GM18508 (cell line): ENCODE measurements around the gene INCA1.
"Not testable (repeated sequence)": the region's sequence is repeated elsewhere in the genome, so short reads cannot be mapped to it uniquely, and the experiment has no call there.

Source experiments
- ATAC-seq: cut with Tn5 transposase; IDR thresholded peaks from one replicate; pipeline ENCODE4 v1.9.1; 2021; ENCODE audit warnings: moderate number of reproducible peaks; ENCODE audit not compliant: insufficient read depth, unreplicated experiment

INCA1 gene

GRCh38 chr17:4997302-4998026, at the start of gene INCA1, which contains the start of gene KIF1C:
INCA1 (minus strand) TSS chr17:4997522; CDS start chr17:4994437, 3,085 bp downstream.
KIF1C (plus strand) TSS chr17:4997950; CDS start chr17:5000247, 2,297 bp downstream.
- no peak for ATAC-seq

- no peak for ATAC-seq
Measured at GRCh38 chr17:5045496-5045895, 48.2 kb upstream of the INCA1 start.

GRCh38 chr17:5044630-5045029, 47.3 kb upstream of the INCA1 start:
- ATAC-seq = no peak

DNA sequence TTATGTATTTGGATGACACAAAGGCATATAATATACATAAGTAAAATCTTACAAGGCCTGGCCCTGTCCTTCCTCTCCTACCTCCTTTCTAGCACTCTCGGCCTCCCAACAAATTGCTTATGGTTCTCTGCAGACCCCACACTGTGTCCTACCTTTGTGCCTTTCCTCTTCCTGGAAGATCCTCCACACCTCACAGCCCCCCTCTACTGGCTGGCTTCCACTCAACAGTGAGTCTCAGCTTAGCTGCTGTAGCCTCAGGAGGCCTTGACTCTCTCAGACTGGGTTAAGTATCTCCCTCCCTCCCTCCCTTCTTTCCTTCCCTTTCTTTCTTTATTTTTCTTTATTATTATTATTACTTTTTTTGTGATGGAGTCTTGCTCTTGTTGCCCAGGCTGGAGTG, 46.2 kb upstream of the INCA1 start:
- no peak for ATAC-seq

DNA sequence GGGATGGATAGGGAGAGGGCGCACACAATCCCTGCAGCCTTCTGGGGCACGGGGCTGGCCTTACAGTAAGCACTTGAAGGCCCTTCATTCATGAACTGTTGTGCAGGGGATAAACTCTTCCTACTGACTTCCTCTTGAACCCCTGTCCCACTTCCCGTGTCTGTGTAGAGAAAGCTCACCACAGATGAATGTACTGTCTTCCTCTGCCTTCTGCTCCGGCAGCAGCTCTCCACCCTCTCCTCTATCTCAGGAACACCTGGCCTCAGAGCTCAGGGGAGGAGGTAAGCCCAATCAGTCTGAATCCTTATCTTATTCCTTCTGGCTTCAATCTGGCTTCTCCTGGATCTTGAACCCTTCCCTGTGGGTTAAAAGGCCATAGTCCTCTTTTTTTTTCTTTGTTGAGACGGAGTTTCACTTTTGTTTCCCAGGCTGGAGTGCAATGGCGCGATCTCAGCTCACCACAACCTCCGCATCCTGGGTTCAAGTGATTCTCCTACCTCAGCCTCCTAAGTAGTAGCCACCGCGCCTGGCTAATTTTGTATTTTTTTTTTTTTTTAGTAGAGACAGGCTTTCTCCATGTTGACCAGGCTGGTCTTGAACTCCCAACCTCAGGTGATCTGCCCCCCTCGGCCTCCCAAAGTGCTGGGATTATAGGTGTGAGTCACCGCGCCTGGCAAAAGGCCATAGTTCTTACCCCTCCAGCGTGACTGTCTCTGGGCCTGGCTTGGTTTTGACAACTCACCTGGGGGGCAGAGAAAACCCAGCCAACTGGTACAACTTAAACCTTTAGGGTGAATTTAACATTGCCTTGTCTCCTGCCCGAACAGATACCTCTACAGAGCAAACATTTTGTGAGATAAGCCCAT, 45.1 kb upstream of the INCA1 start:
- no peak for ATAC-seq

- no peak for ATAC-seq
Measured at GRCh38 chr17:5035315-5035714, 38.0 kb upstream of the INCA1 start, which contains the start of gene SLC52A1. SLC52A1 (minus strand) TSS chr17:5035426; CDS start chr17:5034606, 820 bp downstream.

DNA sequence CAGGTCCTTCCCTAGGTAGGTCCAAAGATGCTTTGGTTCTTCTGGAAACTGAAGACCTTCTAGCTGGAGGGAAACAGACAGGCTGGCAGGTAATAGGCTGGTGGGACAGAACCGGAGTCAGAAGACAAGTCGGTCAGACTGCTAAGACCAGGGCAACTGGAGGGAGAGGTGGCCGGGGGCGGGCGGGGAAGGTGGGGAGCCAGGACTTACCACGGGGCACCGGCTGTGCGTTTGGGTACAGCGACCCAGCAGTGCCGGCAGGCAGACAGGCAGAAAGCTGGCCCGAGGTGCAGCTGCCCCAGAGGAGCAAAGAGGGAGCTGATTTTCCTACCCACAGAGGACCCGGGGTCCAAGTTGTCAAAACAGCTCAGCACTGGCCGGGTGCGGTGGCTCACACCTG, 37.3 kb upstream of the INCA1 start:
- no peak for ATAC-seq

GRCh38 chr17:5034063-5034462, 36.7 kb upstream of the INCA1 start:
- ATAC-seq = no peak

DNA sequence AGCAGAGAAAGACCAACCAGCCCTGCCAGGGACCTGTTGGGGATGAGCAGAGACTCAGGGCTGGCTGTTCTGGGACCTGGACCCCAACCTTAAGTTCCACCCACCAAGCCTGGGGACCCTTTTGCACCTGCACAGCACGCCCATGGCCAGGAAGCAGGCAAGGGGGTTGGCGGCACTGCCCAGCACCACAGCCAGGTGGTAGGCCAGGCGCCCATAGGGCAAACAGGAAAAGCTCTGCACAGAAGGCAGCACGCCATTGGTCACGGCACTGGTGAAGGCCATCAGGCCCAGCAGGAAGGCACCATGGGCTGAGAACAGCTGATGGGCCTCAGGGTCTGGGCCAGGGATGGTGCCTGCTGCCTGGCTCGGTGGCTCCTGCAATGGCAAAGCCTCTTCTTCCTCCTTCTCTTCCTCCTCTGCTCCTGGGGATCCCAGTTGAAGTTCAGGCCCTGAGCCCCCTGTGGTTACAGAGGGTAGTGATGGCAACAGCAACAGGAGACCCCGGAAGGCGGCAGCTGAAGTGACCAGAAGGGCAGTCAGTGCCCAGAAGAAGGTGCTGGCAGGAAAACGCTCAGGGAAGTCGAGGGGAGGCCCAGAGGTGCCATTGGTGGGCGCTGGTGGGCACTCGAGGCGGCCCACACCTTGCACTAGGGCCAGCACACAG, 36.2 kb upstream of the INCA1 start:
- ATAC-seq = no peak

- ATAC-seq = no peak
Measured at GRCh38 chr17:5032865-5033264, 35.5 kb upstream of the INCA1 start.

DNA sequence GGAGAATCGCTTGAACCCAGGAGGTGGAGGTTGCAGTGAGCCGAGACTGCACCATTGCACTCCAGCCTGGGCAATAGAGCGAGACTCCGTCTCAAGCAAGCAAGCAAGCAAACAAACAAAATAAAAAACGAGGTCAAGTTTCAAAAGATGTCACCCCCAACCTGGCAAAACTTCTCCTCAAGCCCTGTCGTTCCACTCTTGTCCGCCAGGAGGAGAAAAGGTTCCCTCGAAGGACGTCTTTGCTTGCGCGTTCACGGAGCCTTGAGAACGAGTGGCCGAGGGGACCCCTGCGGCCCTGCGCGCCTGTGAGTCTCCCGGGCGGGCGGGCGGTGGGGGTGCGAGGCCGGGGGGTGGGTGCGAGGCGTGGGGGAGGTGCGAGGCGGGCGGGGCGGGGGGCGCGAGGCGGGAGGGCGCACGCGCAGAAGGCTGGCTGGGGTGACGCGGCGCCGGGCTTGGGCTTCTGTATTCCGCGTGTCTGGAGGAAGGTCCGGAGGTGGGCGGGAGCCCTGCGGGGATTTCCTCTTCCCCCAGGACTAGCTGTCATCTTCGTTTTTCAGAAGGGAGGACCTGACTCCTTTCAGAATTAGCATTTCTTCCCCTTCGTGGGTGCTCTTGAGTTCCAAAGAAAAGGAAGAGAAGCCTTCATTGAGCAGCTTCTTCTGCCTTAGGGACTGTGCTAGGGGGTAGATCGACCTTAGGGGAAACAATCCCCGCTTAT, 34.2 kb upstream of the INCA1 start:
- ATAC-seq = no peak

GRCh38 chr17:5030168-5030567, 32.8 kb upstream of the INCA1 start:
- ATAC-seq = not testable (repeated sequence)

- no peak for ATAC-seq
Measured at GRCh38 chr17:5027916-5028315, 30.6 kb upstream of the INCA1 start.

- no peak for ATAC-seq
Measured at GRCh38 chr17:5027299-5027698, 30.0 kb upstream of the INCA1 start.

DNA sequence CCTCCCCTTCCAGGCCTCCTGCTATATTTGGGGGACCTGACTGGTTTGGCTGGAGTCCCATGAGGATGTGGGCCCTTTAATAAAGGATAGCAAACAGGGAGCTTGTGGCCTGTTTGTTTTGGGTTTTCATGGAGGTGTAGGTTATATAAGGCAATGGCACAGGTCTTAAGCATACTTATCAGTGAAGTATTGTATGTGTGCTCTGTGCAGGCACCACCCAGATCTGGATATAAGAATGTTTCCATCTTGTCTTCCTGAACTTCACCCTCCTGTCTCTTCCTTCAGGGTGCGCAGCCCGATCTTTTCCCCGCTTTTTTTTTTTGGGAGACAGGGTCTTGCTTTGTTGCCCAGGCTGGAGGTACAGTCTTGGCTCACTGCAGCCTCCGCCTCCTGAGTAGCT, 27.3 kb upstream of the INCA1 start:
- ATAC-seq = no peak

DNA sequence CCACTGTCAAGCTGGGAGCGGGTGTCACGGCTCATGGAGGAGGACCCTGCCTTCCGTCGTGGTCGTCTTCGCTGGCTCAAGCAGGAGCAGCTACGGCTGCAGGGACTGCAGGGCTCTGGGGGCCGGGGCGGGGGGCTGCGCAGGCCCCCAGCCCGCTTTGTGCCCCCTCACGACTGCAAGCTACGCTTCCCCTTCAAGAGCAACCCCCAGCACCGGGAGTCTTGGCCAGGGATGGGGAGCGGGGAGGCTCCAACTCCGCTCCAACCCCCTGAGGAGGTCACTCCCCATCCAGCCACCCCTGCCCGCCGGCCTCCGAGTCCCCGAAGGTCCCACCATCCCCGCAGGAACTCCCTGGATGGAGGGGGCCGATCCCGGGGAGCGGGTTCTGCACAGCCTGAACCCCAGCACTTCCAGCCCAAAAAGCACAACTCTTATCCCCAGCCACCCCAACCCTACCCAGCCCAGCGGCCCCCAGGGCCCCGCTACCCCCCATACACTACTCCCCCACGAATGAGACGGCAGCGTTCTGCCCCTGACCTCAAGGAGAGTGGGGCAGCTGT, 26.3 kb upstream of the INCA1 start:
- ATAC-seq = no peak

DNA sequence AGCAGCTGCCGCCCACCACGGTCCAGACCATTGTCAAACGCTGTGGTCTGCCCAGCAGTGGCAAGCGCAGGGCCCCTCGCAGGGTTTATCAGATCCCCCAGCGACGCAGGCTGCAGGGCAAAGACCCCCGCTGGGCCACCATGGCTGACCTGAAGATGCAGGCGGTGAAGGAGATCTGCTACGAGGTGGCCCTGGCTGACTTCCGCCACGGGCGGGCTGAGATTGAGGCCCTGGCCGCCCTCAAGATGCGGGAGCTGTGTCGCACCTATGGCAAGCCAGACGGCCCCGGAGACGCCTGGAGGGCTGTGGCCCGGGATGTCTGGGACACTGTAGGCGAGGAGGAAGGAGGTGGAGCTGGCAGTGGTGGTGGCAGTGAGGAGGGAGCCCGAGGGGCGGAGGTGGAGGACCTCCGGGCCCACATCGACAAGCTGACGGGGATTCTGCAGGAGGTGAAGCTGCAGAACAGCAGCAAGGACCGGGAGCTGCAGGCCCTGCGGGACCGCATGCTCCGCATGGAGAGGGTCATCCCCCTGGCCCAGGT, 24.9 kb upstream of the INCA1 start:
- no peak for ATAC-seq

DNA sequence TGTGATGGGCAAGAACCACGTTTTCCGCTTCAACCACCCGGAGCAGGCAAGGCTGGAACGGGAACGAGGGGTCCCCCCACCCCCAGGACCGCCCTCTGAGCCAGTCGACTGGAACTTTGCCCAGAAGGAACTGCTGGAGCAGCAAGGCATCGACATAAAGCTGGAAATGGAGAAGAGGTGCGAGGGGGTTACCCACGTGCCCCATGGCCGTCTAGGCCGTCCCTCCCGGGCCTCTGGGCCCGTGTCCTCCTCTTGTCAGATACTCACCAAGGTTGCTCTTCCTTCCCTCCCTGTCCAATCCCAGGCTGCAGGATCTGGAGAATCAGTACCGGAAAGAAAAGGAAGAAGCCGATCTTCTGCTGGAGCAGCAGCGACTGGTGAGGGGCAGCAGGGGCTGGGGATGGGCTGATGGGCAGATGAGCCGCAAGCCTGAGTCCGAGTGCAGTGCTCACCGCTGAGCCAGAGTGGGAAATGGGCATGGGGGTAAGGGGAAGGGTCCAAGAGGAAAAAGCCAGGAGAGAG, 23.2 kb upstream of the INCA1 start:
- ATAC-seq = no peak

- no peak for ATAC-seq
Measured at GRCh38 chr17:5019475-5019956, 22.2 kb upstream of the INCA1 start.
